GM23338 (cell line): ENCODE data around the gene CLPX. TPM values are rescaled to one million over a fixed set of nuclear protein-coding genes. Genes with fewer than 3 reads are reported as not detected.
"Not testable (repeated sequence)": the region's sequence is repeated elsewhere in the genome, so short reads cannot be mapped to it uniquely, and the experiment has no call there.

Experiments
- ATAC-seq: fragments of 200-7000 bp; cut with Tn5 transposase; 3 replicates; pipeline ENCODE4 v1.9.1; 2020
- DNase-seq: peaks from one replicate; pipeline ENCODE4 v3.0.0-alpha.2; 2015; ENCODE audit warnings: low spot score
- H2AFZ ChIP-seq: fragments of 200-600 bp; sonication (generic); 2 replicates; pipeline ENCODE4 v1.8.0; 2016; ENCODE audit warnings: antibody characterized with exemption, mild to moderate bottlenecking, moderate library complexity
- H3F3A ChIP-seq: fragments of 200-600 bp; sonication (generic); replicated peaks from 2 replicates; pipeline ENCODE4 v1.8.0; 2017; ENCODE audit warnings: antibody characterized with exemption, mixed run types, low read depth
- H3K27ac ChIP-seq: fragments of 200-600 bp; sonication (generic); 2 replicates; pipeline ENCODE4 v1.6.1; 2016; ENCODE audit warnings: low read depth
- H3K27me3 ChIP-seq: fragments of 200-600 bp; sonication (generic); 2 replicates; pipeline ENCODE4 v1.8.0; 2016; ENCODE audit warnings: mild to moderate bottlenecking, mixed run types, moderate library complexity; ENCODE audit not compliant: insufficient read depth
- H3K36me3 ChIP-seq: fragments of 200-600 bp; sonication (generic); 2 replicates; pipeline ENCODE4 v1.8.0; 2016; ENCODE audit warnings: mild to moderate bottlenecking; ENCODE audit not compliant: insufficient read depth
- H3K4me1 ChIP-seq: fragments of 200-600 bp; sonication (generic); 2 replicates; pipeline ENCODE4 v1.8.0; 2016; ENCODE audit warnings: mild to moderate bottlenecking, moderate library complexity; ENCODE audit not compliant: insufficient read depth
- H3K4me2 ChIP-seq: fragments of 200-600 bp; sonication (generic); 2 replicates; pipeline ENCODE4 v1.7.1; 2017; ENCODE audit warnings: mixed run types
- H3K4me3 ChIP-seq: fragments of 200-600 bp; sonication (generic); 2 replicates; pipeline ENCODE4 v1.6.1; 2016; ENCODE audit warnings: mixed run types
- H3K79me2 ChIP-seq: fragments of 200-600 bp; sonication (generic); replicated peaks from 2 replicates; pipeline ENCODE4 v1.8.0; 2017; ENCODE audit warnings: mild to moderate bottlenecking; ENCODE audit not compliant: insufficient read depth
- H3K9me2 ChIP-seq: fragments of 200-600 bp; sonication (generic); 2 replicates; pipeline ENCODE4 v1.8.0; 2017; ENCODE audit not compliant: insufficient read depth
- H4K20me1 ChIP-seq: fragments of 200-600 bp; sonication (generic); replicated peaks from 2 replicates; pipeline ENCODE4 v1.8.0; 2017; ENCODE audit warnings: mild to moderate bottlenecking; ENCODE audit not compliant: insufficient read depth
- H3K27ac Mint-ChIP-seq: 2 replicates; pipeline ENCODE4 v1.8.0; 2020; ENCODE audit warnings: inconsistent platforms, mild to moderate bottlenecking, moderate library complexity, mixed read lengths
- H3K27me3 Mint-ChIP-seq: 3 replicates; pipeline ENCODE4 v1.8.0; 2022; ENCODE audit warnings: low read depth, mild to moderate bottlenecking, moderate library complexity, mixed read lengths, inconsistent platforms; ENCODE audit not compliant: insufficient read depth, poor library complexity
- H3K36me3 Mint-ChIP-seq: 3 replicates; pipeline ENCODE4 v1.8.0; 2021; ENCODE audit warnings: low read depth, mild to moderate bottlenecking, inconsistent platforms, moderate library complexity, mixed read lengths
- H3K4me1 Mint-ChIP-seq: 3 replicates; pipeline ENCODE4 v1.8.0; 2020; ENCODE audit warnings: mild to moderate bottlenecking, inconsistent platforms, mixed read lengths
- H3K4me3 Mint-ChIP-seq: 3 replicates; pipeline ENCODE4 v1.8.0; 2021; ENCODE audit warnings: moderate library complexity, mild to moderate bottlenecking, inconsistent platforms, mixed read lengths
- H3K9me3 Mint-ChIP-seq: 3 replicates; pipeline ENCODE4 v1.8.0; 2020; ENCODE audit warnings: moderate library complexity, mild to moderate bottlenecking, inconsistent platforms, mixed read lengths
- CTCF ChIP-seq, 2 experiments: fragments of 200-600 bp in 1 of 2; sonication (generic) in 1 of 2; conservative IDR thresholded peaks; 2 replicates each; pipeline versions ENCODE4 v1.5.1 to v1.6.1; 2016 to 2017; ENCODE audit warnings: antibody characterized with exemption in 2 of 2, low read depth in 2 of 2, mild to moderate bottlenecking in 2 of 2, moderate library complexity in 1 of 2
- ETS1 ChIP-seq: IDR thresholded peaks from 2 replicates; pipeline ENCODE4 v1.6.1; 2016; ENCODE audit warnings: antibody characterized with exemption
- EZH2phosphoT487 ChIP-seq: fragments of 200-600 bp; sonication (generic); IDR thresholded peaks from one replicate; pipeline ENCODE4 v1.8.1; 2018; ENCODE audit warnings: antibody characterized with exemption; ENCODE audit not compliant: unreplicated experiment
- JUNB ChIP-seq: IDR thresholded peaks from one replicate; pipeline ENCODE4 v1.6.1; 2016; ENCODE audit warnings: antibody characterized with exemption; ENCODE audit not compliant: unreplicated experiment
- STAT1 ChIP-seq: IDR thresholded peaks from one replicate; pipeline ENCODE4 v1.6.1; 2016; ENCODE audit warnings: antibody characterized with exemption; ENCODE audit not compliant: unreplicated experiment
- ZNF331 ChIP-seq: fragments of 250-450 bp; sonication (Bioruptor Pico); IDR thresholded peaks from 2 replicates; pipeline ENCODE4 v1.5.0; 2020; ENCODE audit warnings: low read depth, mild to moderate bottlenecking, moderate library complexity
- ZNF462 ChIP-seq: fragments of 250-450 bp; sonication (Bioruptor Pico); IDR thresholded peaks from 2 replicates; pipeline ENCODE4 v1.5.0; 2020; ENCODE audit warnings: mild to moderate bottlenecking, moderate library complexity
- polyA plus RNA-seq: library from polyadenylated mRNA; unstranded; fragments of >200 nt; fragmentation: Nextera tagmentation; extraction: Ambion mirVana; gene quantifications from 2 replicates; pipeline ENCODE4 v1.2.1, GENCODE V29; 2016
- total RNA-seq: library from RNA; depleted of rRNA; stranded (reverse); fragments of >200 nt; shearing (Covaris generic); gene quantifications from 2 replicates; pipeline ENCODE4 v1.2.3, GENCODE V29; 2014

The CLPX gene
- total and polyA plus RNA-seq, 2 experiments from 2014 or later, result 18.9 to 40.6 TPM

GRCh38 chr15:65188472-65188871 is 3.3 kb upstream of the CLPX start:
- not testable (repeated sequence) for H3F3A ChIP-seq, H3K27ac Mint-ChIP-seq, H3K4me1 ChIP-seq, H3K9me2 ChIP-seq, H4K20me1 ChIP-seq, H3K9me3 Mint-ChIP-seq, H3K36me3 ChIP-seq, H3K4me1 Mint-ChIP-seq, H3K27me3 ChIP-seq, H3K4me2 ChIP-seq, H3K27ac ChIP-seq, ATAC-seq, H3K36me3 Mint-ChIP-seq, DNase-seq, H3K27me3 Mint-ChIP-seq, H3K4me3 ChIP-seq, H3K4me3 Mint-ChIP-seq, H2AFZ ChIP-seq
- H3K79me2 ChIP-seq, result peaks cover 11% of the 10 kb centered on the region

- Mint-ChIP-seq H3K9me3 (no peaks in the 10 kb centered on the region), H3K4me1 (peaks cover 11% of the 10 kb centered on the region), H3K36me3 (0 out of 3 replicates have a peak, but pooled peaks cover 3% of the 10 kb centered on the region), H3K27me3 (peaks cover 7% of the 10 kb centered on the region), H3K4me3 (peak overlapping the region; percentile 92), H3K27ac (peak overlapping the region; percentile 85)
- Histone ChIP-seq H2AFZ (peak overlapping the region; percentile 86), H3K79me2 (peaks cover 50% of the 10 kb centered on the region), H3K27ac (peak overlapping the region; percentile 51), H3K36me3 (peaks cover 7% of the 10 kb centered on the region; the same call in 1 of the 2 replicates), H3K4me2 (peak overlapping the region; percentile 79), H3K9me2 (no peaks in the 10 kb centered on the region), H4K20me1 (peaks cover 10% of the 10 kb centered on the region; the same call in 1 of the 2 replicates), H3F3A (no peaks in the 10 kb centered on the region), H3K4me3 (peak overlapping the region; percentile 90), H3K27me3 (no peaks in the 10 kb centered on the region), H3K4me1 (0 out of 2 replicates have a peak, but pooled peaks cover 6% of the 10 kb centered on the region)
- peak; percentile 79 for DNase-seq
- TF ChIP-seq ZNF331 (CRISPR knock-in tag), result no peak
- no peak for TF ChIP-seq EZH2phosphoT487
- peak; percentile 68 for ATAC-seq
These were observed 756 bp downstream of the CLPX start for GRCh38 chr15:65184305-65184867.

GRCh38 chr15:65183865-65184159 is 1.3 kb downstream of the CLPX start:
- H3K36me3 Mint-ChIP-seq, result peaks cover 4% of the 10 kb centered on the region; the same call in 2 of the 3 replicates
- Histone ChIP-seq H3K9me2 (no peaks in the 10 kb centered on the region), H2AFZ (no peak overlapping the region), H3K79me2 (peaks cover 56% of the 10 kb centered on the region), H3K27ac (no peak overlapping the region; the same call in 1 of the 2 replicates), H3K27me3 (no peaks in the 10 kb centered on the region), H3K36me3 (peaks cover 11% of the 10 kb centered on the region; the same call in 1 of the 2 replicates), H3K4me2 (peak overlapping the region; percentile 79), H3K4me3 (peak overlapping the region; percentile 90), H3K4me1 (0 out of 2 replicates have a peak, but pooled peaks cover 6% of the 10 kb centered on the region), H4K20me1 (peaks cover 10% of the 10 kb centered on the region; the same call in 1 of the 2 replicates), H3F3A (no peaks in the 10 kb centered on the region)
- DNase-seq (no peak), ATAC-seq (no peak)
- peaks cover 7% of the 10 kb centered on the region for H3K27me3 Mint-ChIP-seq
- peaks cover 9% of the 10 kb centered on the region for H3K4me1 Mint-ChIP-seq
- H3K27ac Mint-ChIP-seq, result 0 out of 2 replicates have a peak overlapping the region, but pooled peaks have one; percentile 85
- no peaks in the 10 kb centered on the region for H3K9me3 Mint-ChIP-seq
- TF ChIP-seq ETS1, result no peak
- TF ChIP-seq ZNF462 (CRISPR knock-in tag), result no peak
- TF ChIP-seq EZH2phosphoT487, result no peak
- no peak for TF ChIP-seq STAT1
- TF ChIP-seq JUNB, result no peak
- peak in 1 of 2 experiments; percentile 33; a peak in 2 of 4 replicates for TF ChIP-seq CTCF (conservative IDR thresholded peaks at IDR 0.05; ENCODE audit: low read depth in 2 of 2)
- peak overlapping the region; percentile 92 for H3K4me3 Mint-ChIP-seq
